B cell (primary cell): Measurements from ENCODE around the gene ACTL6B. TPM values are rescaled to one million over a fixed set of nuclear protein-coding genes. Genes with fewer than 3 reads are reported as not detected.

Experiments used
- ATAC-seq: fragments of 200-7000 bp; cut with Tn5 transposase; one replicate; pipeline ENCODE4 v1.10.0; 2021; ENCODE audit warnings: low read depth, mild to moderate bottlenecking, moderate number of reproducible peaks, moderate library complexity
- CTCF ChIA-PET: fragments of 350-600 bp; sonication (Branson Sonifier 250); formaldehyde crosslinking; loops from one replicate; lab custom pipeline; 2021; ENCODE audit warnings: antibody characterized with exemption, inconsistent platforms; lab: Charles Lee
- POLR2A ChIA-PET: fragments of 350-600 bp; sonication (Branson Sonifier 250); formaldehyde crosslinking; loops from one replicate; lab custom pipeline; 2021; ENCODE audit warnings: antibody characterized with exemption; lab: Charles Lee
- DNase-seq: peaks from one replicate; pipeline ENCODE4 v3.0.0; 2013
- H2AFZ ChIP-seq: 2 replicates; pipeline ENCODE4 v1.6.1; 2012; ENCODE audit warnings: mild to moderate bottlenecking, low read depth, low read length; ENCODE audit not compliant: insufficient read depth, poor library complexity, severe bottlenecking
- H3K27ac ChIP-seq, 2 donors: 1 replicate in 1 of 2; 2 replicates in 1 of 2; pipeline ENCODE4 v1.5.1; 2012 to 2013; ENCODE audit warnings: low read length in 2 of 2, mild to moderate bottlenecking in 2 of 2, moderate library complexity in 1 of 2
- H3K27me3 ChIP-seq, 4 experiments: fragments of 200-600 bp in 1 of 4; sonication (generic) in 1 of 4; replicated peaks in 1 of 4; 1 replicate in 2 of 4; 2 replicates in 2 of 4; pipeline versions ENCODE4 v1.6.1 to v1.7.0; 2013 to 2016; ENCODE audit warnings: low read length in 3 of 4, mild to moderate bottlenecking in 2 of 4, mixed read lengths in 1 of 4, moderate library complexity in 1 of 4; ENCODE audit not compliant: insufficient read depth in 4 of 4, control insufficient read depth in 3 of 4; ENCODE audit errors: control extremely low read depth in 1 of 4
- H3K36me3 ChIP-seq, 2 experiments: replicated peaks in 1 of 2; 1 replicate in 1 of 2; 2 replicates in 1 of 2; pipeline versions ENCODE4 v1.6.1 to v1.7.1; 2013; ENCODE audit warnings: low read length in 1 of 2; ENCODE audit not compliant: insufficient read depth in 2 of 2, control insufficient read depth in 1 of 2; ENCODE audit errors: control extremely low read depth in 1 of 2, extremely low read depth in 1 of 2
- H3K4me1 ChIP-seq, 2 donors: fragments of 200-600 bp in 1 of 2; sonication (generic) in 1 of 2; 1 replicate in 1 of 2; 2 replicates in 1 of 2; pipeline versions ENCODE4 v1.5.1 to v1.6.1; 2013 to 2017; ENCODE audit warnings: low read length in 2 of 2; ENCODE audit not compliant: control insufficient read depth in 2 of 2, insufficient read depth in 2 of 2
- H3K4me2 ChIP-seq: replicated peaks from 2 replicates; pipeline ENCODE3; 2012; ENCODE audit warnings: mild to moderate bottlenecking, low read depth, low read length; ENCODE audit not compliant: poor library complexity, severe bottlenecking
- H3K4me3 ChIP-seq, 5 experiments: fragments of 200-600 bp in 1 of 5; sonication (generic) in 1 of 5; 1 replicate in 3 of 5; 2 replicates in 2 of 5; pipeline versions ENCODE4 v1.5.1 to v1.7.0; 2011 to 2016; ENCODE audit warnings: low read length in 4 of 5, mild to moderate bottlenecking in 4 of 5, low read depth in 2 of 5, control low read depth in 1 of 5, moderate library complexity in 1 of 5; ENCODE audit not compliant: insufficient read depth in 1 of 5; ENCODE audit errors: control extremely low read depth in 1 of 5, extremely low read depth in 1 of 5
- H3K79me2 ChIP-seq: fragments of 200-600 bp; sonication (generic); one replicate; pipeline ENCODE4 v1.6.0; 2016; ENCODE audit warnings: low read length; ENCODE audit not compliant: control insufficient read depth, insufficient read depth
- H3K9ac ChIP-seq: fragments of 200-600 bp; sonication (generic); 2 replicates; pipeline ENCODE4 v1.6.1; 2017; ENCODE audit warnings: mild to moderate bottlenecking, low read length, moderate library complexity
- H3K9me3 ChIP-seq, 3 donors: one replicate each; pipeline versions ENCODE4 v1.6.1 to v1.7.1; 2013; ENCODE audit warnings: low read length in 2 of 3; ENCODE audit not compliant: control insufficient read depth in 2 of 3, insufficient read depth in 1 of 3; ENCODE audit errors: control extremely low read depth in 1 of 3
- H4K20me1 ChIP-seq: 2 replicates; pipeline ENCODE4 v1.6.0; 2012; ENCODE audit warnings: mild to moderate bottlenecking, low read length; ENCODE audit not compliant: insufficient read depth, control insufficient read depth, poor library complexity, severe bottlenecking
- H3K27ac Mint-ChIP-seq: one replicate; pipeline ENCODE4 v1.8.0; 2021; ENCODE audit warnings: mixed read lengths
- H3K27me3 Mint-ChIP-seq: one replicate; pipeline ENCODE4 v1.8.0; 2021; ENCODE audit warnings: mixed read lengths
- H3K4me1 Mint-ChIP-seq: one replicate; pipeline ENCODE4 v1.8.0; 2021; ENCODE audit warnings: mixed read lengths
- H3K4me3 Mint-ChIP-seq: one replicate; pipeline ENCODE4 v1.8.0; 2021; ENCODE audit warnings: mixed read lengths
- H3K9me3 Mint-ChIP-seq: one replicate; pipeline ENCODE4 v1.8.0; 2022; ENCODE audit warnings: mixed read lengths; ENCODE audit not compliant: insufficient read depth
- EZH2 ChIP-seq: IDR thresholded peaks from 2 replicates; pipeline ENCODE4 v1.6.1; 2012; ENCODE audit warnings: borderline replicate concordance, low read depth, mild to moderate bottlenecking, moderate library complexity, low read length; ENCODE audit not compliant: insufficient read depth, poor library complexity, severe bottlenecking
- WGBS: methylation state at CpG from one replicate; pipeline ENCODE4 v1.1.5; 2013; ENCODE audit warnings: missing lambda C conversion rate; ENCODE audit not compliant: insufficient coverage; 5-methylcytosine and 5-hydroxymethylcytosine counted together
- intact Hi-C: fragments of 100-400 bp; cut with micrococcal nuclease; formaldehyde crosslinking; loops from one replicate; pipeline ENCODE4 v1.10.0; 2022
- polyA plus RNA-seq: library from polyadenylated mRNA; depleted of rRNA; stranded (reverse); fragments of >200 nt; gene quantifications from 2 replicates; pipeline ENCODE4 v1.2.3, GENCODE V29; 2012
- total RNA-seq, 2 donors: library from RNA; stranded (reverse); fragments of 120-200 nt in 1 of 2; gene quantifications; 1 replicate in 1 of 2; 2 replicates in 1 of 2; pipeline versions ENCODE4 v1.2.3 to v1.2.4, GENCODE V29; 2013 to 2022
- TF ChIP-seq, protein P1 (sequence below): fragments of 200-600 bp; IDR thresholded peaks from one replicate; pipeline ENCODE4 v1.8.0; 2022; ENCODE audit warnings: antibody characterized with exemption, mild to moderate bottlenecking

ACTL6B gene
- total and polyA plus RNA-seq, 2 donors (not counting 1 experiment from before 2014, with no cell fraction given), result not detected

GRCh38 chr7:100691676-100692577 is 35.7 kb upstream of the ACTL6B start:
- H3K4me3 Mint-ChIP-seq, result peak overlapping the region; percentile 89

More at GRCh38 chr7:100691676-100692577, 35.7 kb upstream of the ACTL6B start:
- DNase-seq (peak; percentile 86), ATAC-seq (peak; percentile 60)
- Histone ChIP-seq H3K79me2 (peaks cover 65% of the 10 kb centered on the region), H2AFZ (peak overlapping the region; percentile 10), H3K9ac (peak overlapping the region; percentile 74), H3K27me3 (no peaks in the 10 kb centered on the region), H3K4me3 (peak overlapping the region in 2 of 5 experiments; percentile 58 to 79), H3K27ac (no peak overlapping the region), H4K20me1 (peaks cover 66% of the 10 kb centered on the region), H3K4me2 (peak overlapping the region; percentile 98), H3K9me3 (no peaks in the 10 kb centered on the region), H3K36me3 (peaks cover 0 to 32% of the 10 kb centered on the region in 2 experiments), H3K4me1 (peaks cover 52 to 55% of the 10 kb centered on the region in 2 donors)
- intact Hi-C loops, result loop anchor here (1.0 to 5.0 kb wide), 6 partner anchors 13 to 160 kb away; partner anchors contain the start of genes GNB2 and SLC12A9
- peak overlapping the region; percentile 92 for H3K27ac Mint-ChIP-seq
- ChIA-PET CTCF (interaction anchor here (0.6 to 9.8 kb wide), 41 partner anchors 9 to 684 kb away, joined by 3 to 85 read pairs (median 4); partner anchors contain the start of genes AGFG2, FBXO24, LRCH4 and MOSPD3), POLR2A (interaction anchor here (0.6 to 2.3 kb wide), 5 partner anchors 12 to 93 kb away, joined by 3 to 6 read pairs (median 4); no protein-coding TSS in a partner anchor)
- H3K4me1 Mint-ChIP-seq, result peaks cover 51% of the 10 kb centered on the region
- WGBS, result 30% methylated on average over 20 of the region's 28 CpGs
- TF ChIP-seq EZH2, result no peak
- TF ChIP-seq, protein P1, sequence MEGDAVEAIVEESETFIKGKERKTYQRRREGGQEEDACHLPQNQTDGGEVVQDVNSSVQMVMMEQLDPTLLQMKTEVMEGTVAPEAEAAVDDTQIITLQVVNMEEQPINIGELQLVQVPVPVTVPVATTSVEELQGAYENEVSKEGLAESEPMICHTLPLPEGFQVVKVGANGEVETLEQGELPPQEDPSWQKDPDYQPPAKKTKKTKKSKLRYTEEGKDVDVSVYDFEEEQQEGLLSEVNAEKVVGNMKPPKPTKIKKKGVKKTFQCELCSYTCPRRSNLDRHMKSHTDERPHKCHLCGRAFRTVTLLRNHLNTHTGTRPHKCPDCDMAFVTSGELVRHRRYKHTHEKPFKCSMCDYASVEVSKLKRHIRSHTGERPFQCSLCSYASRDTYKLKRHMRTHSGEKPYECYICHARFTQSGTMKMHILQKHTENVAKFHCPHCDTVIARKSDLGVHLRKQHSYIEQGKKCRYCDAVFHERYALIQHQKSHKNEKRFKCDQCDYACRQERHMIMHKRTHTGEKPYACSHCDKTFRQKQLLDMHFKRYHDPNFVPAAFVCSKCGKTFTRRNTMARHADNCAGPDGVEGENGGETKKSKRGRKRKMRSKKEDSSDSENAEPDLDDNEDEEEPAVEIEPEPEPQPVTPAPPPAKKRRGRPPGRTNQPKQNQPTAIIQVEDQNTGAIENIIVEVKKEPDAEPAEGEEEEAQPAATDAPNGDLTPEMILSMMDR, result peak; percentile 88
- no peaks in the 10 kb centered on the region for H3K27me3 Mint-ChIP-seq
- H3K9me3 Mint-ChIP-seq, result no peaks in the 10 kb centered on the region
